Bronchial epithelial cell (primary cell): Measurements from ENCODE around the gene SLC66A2. TPM values are rescaled to one million over a fixed set of nuclear protein-coding genes. Genes with fewer than 3 reads are reported as not detected.

Experiments
- DNase-seq: peaks from one replicate; pipeline ENCODE4 v3.0.0-alpha.2; 2010; ENCODE audit warnings: low read depth
- FAIRE-seq: peaks from 2 replicates; lab custom pipeline; 2011; peaks lifted over from hg19 to GRCh38; lab: Jason Lieb, UNC
- H3K27me3 ChIP-seq: 2 replicates; pipeline ENCODE4 v1.5.1; 2011; ENCODE audit warnings: low read length; ENCODE audit not compliant: control insufficient read depth, insufficient read depth
- H3K36me3 ChIP-seq: 2 replicates; pipeline ENCODE4 v1.5.1; 2011; ENCODE audit warnings: low read length; ENCODE audit not compliant: control insufficient read depth, insufficient read depth
- H3K4me3 ChIP-seq: 2 replicates; pipeline ENCODE4 v1.5.1; 2011; ENCODE audit warnings: mild to moderate bottlenecking, low read depth, low read length, control low read depth
- CTCF ChIP-seq: IDR thresholded peaks from 2 replicates; pipeline ENCODE4 v1.5.1; 2011; ENCODE audit warnings: mild to moderate bottlenecking, moderate library complexity, low read length, control low read depth, inconsistent platforms; ENCODE audit not compliant: insufficient read depth, severe bottlenecking
- total RNA-seq: library from RNA; depleted of rRNA; stranded (reverse); fragments of >200 nt; gene quantifications from 2 replicates; pipeline ENCODE4 v1.2.1, GENCODE V29; 2014

SLC66A2 gene
- total RNA-seq, 1 donor from 2014 or later, result 60.6 TPM

- Histone ChIP-seq H3K27me3 (no peaks in the 10 kb centered on the region), H3K36me3 (peaks cover 13% of the 10 kb centered on the region), H3K4me3 (no peak overlapping the region)
- TF ChIP-seq CTCF, result no peak
- no peak for FAIRE-seq
- no peak for DNase-seq
These were observed 20.0 kb downstream of the SLC66A2 start for GRCh38 chr18:79931475-79931874.

GRCh38 chr18:79930020-79930642, 21.3 kb downstream of the SLC66A2 start:
- no peak for FAIRE-seq
- no peak overlapping the region for H3K4me3 ChIP-seq
- DNase-seq, result no peak
- no peak for TF ChIP-seq CTCF
- no peaks in the 10 kb centered on the region for H3K27me3 ChIP-seq
- peaks cover 8% of the 10 kb centered on the region for H3K36me3 ChIP-seq

- no peak for DNase-seq
- Histone ChIP-seq H3K4me3 (no peak overlapping the region), H3K27me3 (no peaks in the 10 kb centered on the region), H3K36me3 (no peaks in the 10 kb centered on the region)
- no peak for FAIRE-seq
- TF ChIP-seq CTCF, result no peak
These were observed 22.9 kb downstream of the SLC66A2 start for GRCh38 chr18:79928563-79928960.

GRCh38 chr18:79927607-79928562, 23.6 kb downstream of the SLC66A2 start:
- no peak for DNase-seq
- H3K4me3 ChIP-seq, result no peak overlapping the region
- no peaks in the 10 kb centered on the region for H3K36me3 ChIP-seq
- H3K27me3 ChIP-seq, result no peaks in the 10 kb centered on the region
- no peak for TF ChIP-seq CTCF
- FAIRE-seq, result no peak

GRCh38 chr18:79926715-79927606, 24.5 kb downstream of the SLC66A2 start:
- no peak overlapping the region for H3K4me3 ChIP-seq
- H3K36me3 ChIP-seq, result peaks cover under 1% of the 10 kb centered on the region
- no peaks in the 10 kb centered on the region for H3K27me3 ChIP-seq
- FAIRE-seq (no peak), DNase-seq (no peak)
- TF ChIP-seq CTCF, result no peak
